Measurements from ENCODE around the gene UTS2R. TPM values are rescaled to one million over a fixed set of nuclear protein-coding genes. Genes with fewer than 3 reads are reported as not detected.

Gene UTS2R
- total RNA-seq, 2 experiments from 2014 or later = not detected

DNA sequence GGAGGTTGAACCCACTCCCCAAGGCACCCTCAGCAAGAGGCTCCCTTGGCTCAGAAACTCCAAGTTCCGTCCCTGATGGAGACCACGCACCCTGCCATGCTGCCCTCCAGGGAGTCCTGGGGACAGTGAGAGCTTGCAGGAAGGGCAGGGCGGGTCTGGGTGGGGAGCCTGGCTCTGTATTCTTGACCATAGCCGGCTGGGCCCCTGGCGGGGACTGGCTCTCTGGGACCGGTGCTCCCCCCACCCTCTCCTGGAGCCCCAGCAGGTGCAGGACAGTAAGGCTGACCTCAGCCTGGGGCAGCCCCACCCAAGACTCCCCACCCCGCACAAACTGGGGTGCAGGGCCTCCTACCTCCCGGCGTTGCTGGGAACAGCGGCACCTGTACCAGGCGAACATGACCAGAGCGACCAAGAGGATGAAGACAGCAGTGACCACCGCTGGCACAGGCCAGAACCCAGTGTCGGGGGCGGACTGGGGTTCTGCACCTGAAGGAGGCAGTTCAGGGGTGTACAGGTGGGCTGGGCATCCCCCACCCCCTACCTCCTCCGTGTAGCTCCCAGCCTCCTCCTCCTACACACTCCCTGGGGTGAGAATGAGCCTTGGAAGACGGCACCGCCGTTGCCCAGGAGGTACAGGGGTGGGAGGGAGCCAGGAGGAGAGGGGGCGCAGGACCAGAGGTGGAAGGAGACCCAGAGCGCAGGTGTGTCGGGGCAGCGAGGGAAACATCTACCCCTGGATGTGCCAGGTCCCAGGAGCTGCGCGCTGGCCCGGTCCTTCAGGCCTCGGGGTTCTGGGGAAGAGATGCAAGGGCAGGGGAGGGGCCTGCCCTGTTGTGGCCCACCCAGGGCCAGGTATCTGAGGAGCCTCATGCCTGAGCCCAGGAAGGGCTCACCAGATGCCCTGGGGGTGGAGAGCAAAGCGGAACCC, 48.8 kb upstream of the UTS2R start:
- H3K9me3 Mint-ChIP-seq = no peaks in the 10 kb centered on the region
- no peak overlapping the region for H3K27ac ChIP-seq (ENCODE audit: low read depth in 1 of 2, low read length in 2 of 2)
- no peaks in the 10 kb centered on the region for H3K27me3 Mint-ChIP-seq
- H3K4me3 ChIP-seq (ENCODE audit: low read length) = no peak overlapping the region
- POLR2A ChIA-PET = interaction anchor here (0.7 to 2.1 kb wide), 4 partner anchors 21 to 122 kb away, joined by 3 to 17 read pairs (median 3); no protein-coding TSS in a partner anchor
- H3K4me3 Mint-ChIP-seq = no peak overlapping the region
- peaks cover 22% of the 10 kb centered on the region for H3K4me1 Mint-ChIP-seq (ENCODE audit: low read depth)
- no peak for ATAC-seq (ENCODE audit: poor library complexity)
- TF ChIP-seq CTCF (IDR thresholded peaks at IDR 0.05) = no peak
- no peaks in the 10 kb centered on the region for H3K36me3 ChIP-seq (ENCODE audit: insufficient read depth, low read length)
- intact Hi-C loops (cut with DNase I, micrococcal nuclease) = loop anchor here in 1 of 2 experiments (5.0 kb wide), 2 partner anchors 65 to 85 kb away; no protein-coding TSS in a partner anchor
- CTCF ChIA-PET = interaction anchor here (1.2 kb wide), 1 partner anchor 67 kb away, joined by 3 read pairs; no protein-coding TSS in a partner anchor
- H3K36me3 Mint-ChIP-seq (ENCODE audit: low read depth) = no peaks in the 10 kb centered on the region
- no peak overlapping the region for H3K27ac Mint-ChIP-seq
- H3K4me1 ChIP-seq (ENCODE audit: insufficient read depth, low read length) = peaks cover 43% of the 10 kb centered on the region
- peaks cover 0 to 17% of the 10 kb centered on the region in 2 experiments for H3K9me3 ChIP-seq (ENCODE audit: control insufficient read depth in 1 of 2, insufficient read depth in 1 of 2, low read length in 2 of 2)
- H3K27me3 ChIP-seq (ENCODE audit: control insufficient read depth in 1 of 2, insufficient read depth in 2 of 2, low read length in 2 of 2) = no peaks in the 10 kb centered on the region
- DNase-seq = peak in 1 of 14 experiments; percentile 44

DNA sequence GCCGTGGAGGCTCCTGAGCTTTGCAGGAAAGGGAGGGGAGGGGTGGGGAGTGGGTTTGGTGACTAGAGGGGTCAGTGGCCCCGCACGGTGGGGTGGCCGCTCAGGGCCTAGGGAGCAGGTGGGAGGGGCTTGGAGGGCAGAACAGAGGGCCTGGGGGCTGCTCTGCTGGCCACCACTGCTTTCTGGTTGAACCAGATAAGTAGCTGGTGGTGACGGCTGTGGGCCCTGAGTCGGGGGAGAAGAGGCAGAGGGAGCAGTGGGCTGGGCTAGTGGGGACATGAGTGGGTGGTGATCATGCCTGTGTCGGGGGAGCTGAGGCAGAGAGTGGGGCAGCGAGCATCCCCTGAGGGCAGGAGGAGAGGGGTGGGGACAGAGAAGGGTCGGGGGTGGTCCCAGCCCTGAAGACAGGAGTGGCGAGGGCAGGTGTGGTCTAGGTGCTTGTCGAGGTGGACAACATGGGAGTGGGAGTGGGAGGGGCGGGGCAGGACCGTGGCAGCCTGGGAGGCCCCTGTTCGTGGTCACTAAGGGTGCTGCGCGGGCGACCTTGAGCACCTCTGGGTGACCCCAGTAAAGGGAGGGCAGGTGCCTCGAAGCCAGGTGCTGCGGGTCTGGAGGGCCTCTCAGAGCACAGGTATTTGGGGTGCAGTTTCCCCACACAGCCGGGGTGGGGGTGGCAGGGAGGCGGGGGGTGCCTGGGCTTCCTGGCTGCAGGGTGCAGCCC, 47.9 kb upstream of the UTS2R start:
- H3K9me3 ChIP-seq (ENCODE audit: control insufficient read depth in 1 of 2, insufficient read depth in 1 of 2, low read length in 2 of 2) = peaks cover 0 to 13% of the 10 kb centered on the region in 2 experiments
- no peaks in the 10 kb centered on the region for H3K36me3 Mint-ChIP-seq (ENCODE audit: low read depth)
- POLR2A ChIA-PET = interaction anchor here (0.7 kb wide), 1 partner anchor 25 kb away, joined by 3 read pairs; no protein-coding TSS in a partner anchor
- no peaks in the 10 kb centered on the region for H3K27me3 ChIP-seq (ENCODE audit: control insufficient read depth in 1 of 2, insufficient read depth in 2 of 2, low read length in 2 of 2)
- no peak overlapping the region for H3K27ac Mint-ChIP-seq
- ATAC-seq (ENCODE audit: poor library complexity) (no peak), DNase-seq (peak in 1 of 14 experiments; percentile 34)
- intact Hi-C loops (cut with DNase I, micrococcal nuclease) = loop anchor here in 1 of 2 experiments (5.0 kb wide), 2 partner anchors 66 to 86 kb away; no protein-coding TSS in a partner anchor
- CTCF ChIA-PET = no interaction called here
- peaks cover 22% of the 10 kb centered on the region for H3K4me1 Mint-ChIP-seq (ENCODE audit: low read depth)
- no peaks in the 10 kb centered on the region for H3K9me3 Mint-ChIP-seq
- H3K27me3 Mint-ChIP-seq = no peaks in the 10 kb centered on the region
- no peak for TF ChIP-seq CTCF (IDR thresholded peaks at IDR 0.05)
- H3K4me1 ChIP-seq (ENCODE audit: insufficient read depth, low read length) = peaks cover 39% of the 10 kb centered on the region
- no peak overlapping the region for H3K4me3 Mint-ChIP-seq
- no peak overlapping the region for H3K27ac ChIP-seq (ENCODE audit: low read depth in 1 of 2, low read length in 2 of 2)
- no peaks in the 10 kb centered on the region for H3K36me3 ChIP-seq (ENCODE audit: insufficient read depth, low read length)
- no peak overlapping the region for H3K4me3 ChIP-seq (ENCODE audit: low read length)

- TF ChIP-seq CTCF (IDR thresholded peaks at IDR 0.05) = no peak
- intact Hi-C loops (cut with DNase I, micrococcal nuclease) = loop anchor here in 1 of 2 experiments (5.0 kb wide), 2 partner anchors 67 to 87 kb away; no protein-coding TSS in a partner anchor
- no peaks in the 10 kb centered on the region for H3K36me3 Mint-ChIP-seq (ENCODE audit: low read depth)
These were observed 46.8 kb upstream of the UTS2R start for GRCh38 chr17:82324566-82325285.

More at GRCh38 chr17:82324566-82325285, 46.8 kb upstream of the UTS2R start:
- DNase-seq = peak in 2 of 14 experiments; percentile 29 to 39
- ChIA-PET CTCF (no interaction called here), POLR2A (interaction anchor here (1.0 kb wide), 1 partner anchor 20 kb away, joined by 3 read pairs; no protein-coding TSS in a partner anchor)
- no peaks in the 10 kb centered on the region for H3K9me3 Mint-ChIP-seq
- H3K4me3 Mint-ChIP-seq = peak overlapping the region; percentile 15
- no peak for ATAC-seq (ENCODE audit: poor library complexity)
- no peaks in the 10 kb centered on the region for H3K36me3 ChIP-seq (ENCODE audit: insufficient read depth, low read length)
- no peak overlapping the region for H3K27ac ChIP-seq (ENCODE audit: low read depth in 1 of 2, low read length in 2 of 2)
- H3K4me1 Mint-ChIP-seq (ENCODE audit: low read depth) = peaks cover 22% of the 10 kb centered on the region
- H3K27ac Mint-ChIP-seq = peak overlapping the region; percentile 74
- H3K27me3 Mint-ChIP-seq = no peaks in the 10 kb centered on the region
- peaks cover 38% of the 10 kb centered on the region for H3K4me1 ChIP-seq (ENCODE audit: insufficient read depth, low read length)
- peaks cover 0 to 2% of the 10 kb centered on the region in 2 experiments for H3K9me3 ChIP-seq (ENCODE audit: control insufficient read depth in 1 of 2, insufficient read depth in 1 of 2, low read length in 2 of 2)
- H3K4me3 ChIP-seq (ENCODE audit: low read length) = no peak overlapping the region
- H3K27me3 ChIP-seq (ENCODE audit: control insufficient read depth in 1 of 2, insufficient read depth in 2 of 2, low read length in 2 of 2) = no peaks in the 10 kb centered on the region

All from CD4-positive, alpha-beta T cell (primary cell).